Measurements from ENCODE around the gene XRCC5. TPM values are rescaled to one million over a fixed set of nuclear protein-coding genes. Genes with fewer than 3 reads are reported as not detected.
A peak's percentile ranks its signal among the peaks of the same experiment; 100 is the strongest.

Gene XRCC5
- total RNA-seq, 1 donor from 2014 or later: 524 TPM

- Mint-ChIP-seq H3K9me3 (no peaks in the 10 kb centered on the region), H3K27ac (ENCODE audit: unreplicated experiment) (no peak overlapping the region), H3K27me3 (ENCODE audit: low read depth) (no peaks in the 10 kb centered on the region), H3K4me1 (peaks cover 18% of the 10 kb centered on the region), H3K4me3 (no peak overlapping the region), H3K36me3 (ENCODE audit: low read depth) (peaks cover 24% of the 10 kb centered on the region)
- no peak for TF ChIP-seq CTCF (conservative IDR thresholded peaks at IDR 0.05)
- DNase-seq (ENCODE audit: low read depth, low spot score): no peak
Observed at GRCh38 chr2:216101109-216101508, 8.0 kb upstream of the XRCC5 start.

- Mint-ChIP-seq H3K4me3 (no peak overlapping the region), H3K27me3 (ENCODE audit: low read depth) (no peaks in the 10 kb centered on the region), H3K36me3 (ENCODE audit: low read depth) (peaks cover 24% of the 10 kb centered on the region), H3K27ac (ENCODE audit: unreplicated experiment) (no peak overlapping the region), H3K4me1 (peaks cover 28% of the 10 kb centered on the region), H3K9me3 (no peaks in the 10 kb centered on the region)
- no peak for TF ChIP-seq CTCF (conservative IDR thresholded peaks at IDR 0.05)
- DNase-seq (ENCODE audit: low read depth, low spot score): no peak
Observed at GRCh38 chr2:216103213-216103612, 5.9 kb upstream of the XRCC5 start.

GRCh38 chr2:216104691-216105090, 4.5 kb upstream of the XRCC5 start:
- H3K27ac Mint-ChIP-seq (ENCODE audit: unreplicated experiment): peak overlapping the region; percentile 51
- H3K4me1 Mint-ChIP-seq: peaks cover 40% of the 10 kb centered on the region
- no peaks in the 10 kb centered on the region for H3K9me3 Mint-ChIP-seq
- no peak for TF ChIP-seq CTCF (conservative IDR thresholded peaks at IDR 0.05)
- H3K27me3 Mint-ChIP-seq (ENCODE audit: low read depth): peaks cover 4% of the 10 kb centered on the region
- DNase-seq (ENCODE audit: low read depth, low spot score): no peak
- H3K4me3 Mint-ChIP-seq: peak overlapping the region; percentile 33
- H3K36me3 Mint-ChIP-seq (ENCODE audit: low read depth): peaks cover 27% of the 10 kb centered on the region

- no peak for DNase-seq (ENCODE audit: low read depth, low spot score)
- peak overlapping the region; percentile 94 for H3K27ac Mint-ChIP-seq (ENCODE audit: unreplicated experiment)
- peaks cover 4% of the 10 kb centered on the region for H3K27me3 Mint-ChIP-seq (ENCODE audit: low read depth)
- no peaks in the 10 kb centered on the region for H3K9me3 Mint-ChIP-seq
- H3K4me3 Mint-ChIP-seq: peak overlapping the region; percentile 99
- TF ChIP-seq CTCF (conservative IDR thresholded peaks at IDR 0.05): no peak
- peaks cover 62% of the 10 kb centered on the region for H3K4me1 Mint-ChIP-seq
- H3K36me3 Mint-ChIP-seq (ENCODE audit: low read depth): peaks cover 21% of the 10 kb centered on the region
Observed at GRCh38 chr2:216107320-216107719, 1.8 kb upstream of the XRCC5 start.

- Mint-ChIP-seq H3K4me3 (peak overlapping the region; percentile 99), H3K9me3 (no peaks in the 10 kb centered on the region), H3K27me3 (ENCODE audit: low read depth) (peaks cover 4% of the 10 kb centered on the region), H3K27ac (ENCODE audit: unreplicated experiment) (peak overlapping the region; percentile 94), H3K4me1 (peaks cover 66% of the 10 kb centered on the region), H3K36me3 (ENCODE audit: low read depth) (peaks cover 20% of the 10 kb centered on the region)
- DNase-seq (ENCODE audit: low read depth, low spot score): peak; percentile 47
- no peak for TF ChIP-seq CTCF (conservative IDR thresholded peaks at IDR 0.05)
Observed at GRCh38 chr2:216107760-216108159, 1.4 kb upstream of the XRCC5 start.
